HG02852 (cell line): ENCODE measurements around the gene USO1.
"Not testable (repeated sequence)": the region's sequence is repeated elsewhere in the genome, so short reads cannot be mapped to it uniquely, and the experiment has no call there.

ENCODE experiments used
- ATAC-seq: cut with Tn5 transposase; IDR thresholded peaks from one replicate; pipeline ENCODE4 v1.9.1; 2021; ENCODE audit warnings: mild to moderate bottlenecking, moderate library complexity; ENCODE audit not compliant: unreplicated experiment

The USO1 gene

DNA sequence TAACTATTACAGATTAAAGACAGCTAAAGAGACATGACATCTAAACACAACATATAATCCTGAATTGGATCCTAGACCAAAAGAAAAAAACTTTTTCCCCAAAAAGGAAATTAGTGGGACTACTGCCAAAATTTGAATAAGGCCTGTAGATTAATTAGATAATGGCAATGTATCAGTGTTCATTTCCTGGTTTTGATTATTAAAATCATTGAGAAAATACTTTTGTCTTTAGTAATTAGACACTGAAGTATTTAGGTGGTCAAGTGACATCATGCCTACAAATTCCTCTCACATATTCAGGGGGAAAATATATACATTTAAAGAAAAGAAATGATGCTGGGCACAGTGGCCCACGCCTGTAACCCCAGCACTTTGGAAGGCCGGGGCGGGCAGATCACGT, 10.4 kb upstream of the USO1 start:
- no peak for ATAC-seq

DNA sequence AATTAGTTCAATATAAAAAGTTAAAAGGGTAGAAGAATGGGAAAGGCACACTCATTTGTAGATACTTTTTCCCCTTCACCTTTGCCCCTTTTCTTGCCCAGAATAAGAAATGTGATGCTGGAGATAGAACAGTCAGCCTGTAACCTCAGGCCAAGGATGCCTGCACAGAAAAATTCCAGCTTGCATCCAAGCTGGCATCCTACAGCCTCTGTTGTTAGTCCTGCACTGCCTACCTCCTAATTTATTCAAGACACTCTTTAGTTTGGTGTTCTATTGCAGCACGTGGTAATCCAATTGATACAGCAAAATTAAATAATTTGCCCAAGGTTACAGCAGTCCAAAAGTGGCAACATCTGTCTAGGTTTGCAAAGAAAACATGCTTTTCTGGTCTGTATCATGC, 9.7 kb upstream of the USO1 start:
- ATAC-seq: no peak

DNA sequence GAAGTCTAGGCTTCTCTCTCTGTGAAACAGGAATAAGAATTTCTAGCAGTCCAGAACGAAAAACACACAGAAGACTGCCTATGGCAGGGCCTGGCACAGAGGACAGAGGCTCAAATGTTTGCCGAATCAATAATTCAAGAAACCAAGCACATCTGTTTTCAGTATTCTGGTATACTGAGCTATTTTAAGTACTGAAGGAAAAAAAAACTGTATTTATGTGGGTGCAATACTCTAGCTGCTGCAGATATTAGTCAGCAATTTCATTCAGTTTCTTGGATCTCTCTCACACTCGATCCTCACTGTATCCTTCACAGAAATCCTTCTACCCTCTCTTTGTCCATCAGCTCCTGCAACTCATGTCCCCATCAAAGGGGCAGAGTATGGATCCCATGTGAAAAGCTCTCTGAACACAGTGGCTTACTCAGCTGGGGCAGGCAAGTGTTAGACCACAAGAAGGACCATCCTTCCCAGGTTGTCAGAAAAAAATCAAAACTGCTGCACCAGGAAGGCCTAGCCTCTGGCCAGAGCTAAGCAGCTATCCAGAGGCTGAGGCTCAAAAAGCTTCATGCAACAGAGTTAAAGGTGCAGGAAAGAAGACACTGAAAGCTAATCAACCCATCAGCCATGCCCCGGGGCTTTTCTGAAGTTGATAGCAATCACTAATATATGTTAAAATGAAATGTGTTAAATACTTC, 9.1 kb upstream of the USO1 start:
- ATAC-seq: peak; percentile 78

DNA sequence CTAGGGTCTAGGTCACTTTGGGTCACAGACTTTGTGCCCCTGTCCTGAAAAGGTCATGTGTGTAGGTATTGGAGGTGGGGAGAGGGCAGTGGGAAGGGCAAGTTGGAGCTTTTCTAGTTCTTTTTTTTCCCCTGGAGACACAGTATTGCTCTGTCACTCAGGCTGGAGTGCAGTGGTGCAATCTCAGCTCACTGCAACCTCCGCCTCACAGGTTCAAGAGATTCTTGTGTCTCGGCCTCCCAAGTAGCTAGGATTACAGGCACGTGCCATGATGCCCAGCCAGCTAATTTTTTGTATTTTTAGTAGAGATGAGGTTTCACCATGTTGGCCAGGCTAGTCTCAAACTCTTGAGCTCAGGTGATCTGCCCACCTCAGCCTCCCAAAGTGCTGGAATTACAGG, 8.3 kb upstream of the USO1 start:
- ATAC-seq: not testable (repeated sequence)

DNA sequence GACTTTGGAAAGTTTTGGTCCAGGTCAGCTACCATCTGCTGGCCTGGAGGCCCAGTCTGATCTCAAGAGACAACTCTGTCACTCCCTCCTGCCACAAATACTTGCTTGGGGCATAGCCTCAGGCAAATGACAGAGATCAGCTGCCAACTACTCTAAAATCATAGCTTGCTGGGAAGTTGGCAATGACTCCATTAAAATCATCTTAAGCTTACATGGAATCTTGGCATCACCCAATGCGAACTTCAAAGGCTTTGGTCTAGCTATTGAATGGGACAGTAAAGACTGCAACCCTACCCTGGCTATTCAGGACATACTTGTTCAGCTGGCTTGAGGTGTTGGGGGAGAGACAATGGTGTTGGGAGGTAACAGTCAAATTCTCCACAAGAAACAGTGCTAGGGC, 7.0 kb upstream of the USO1 start:
- ATAC-seq: no peak

DNA sequence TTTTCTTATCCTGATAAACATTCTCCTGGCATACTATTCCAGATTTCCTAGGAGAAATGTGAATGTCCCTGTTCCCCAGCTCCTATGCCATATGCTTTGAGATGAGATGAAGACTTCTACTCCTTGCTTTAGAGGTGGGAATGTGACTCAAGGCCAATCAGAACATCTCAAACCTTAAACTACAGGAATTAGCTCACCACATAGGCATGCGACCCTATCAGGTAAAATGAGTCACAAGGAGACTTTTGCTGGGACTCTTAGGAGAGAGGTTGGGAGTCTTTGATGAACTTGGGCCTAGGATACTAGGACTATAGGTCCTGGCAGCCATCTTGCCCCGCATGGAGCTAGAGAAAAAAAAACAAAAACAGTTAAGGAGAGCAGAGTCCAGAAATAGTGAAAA, 5.8 kb upstream of the USO1 start:
- no peak for ATAC-seq

DNA sequence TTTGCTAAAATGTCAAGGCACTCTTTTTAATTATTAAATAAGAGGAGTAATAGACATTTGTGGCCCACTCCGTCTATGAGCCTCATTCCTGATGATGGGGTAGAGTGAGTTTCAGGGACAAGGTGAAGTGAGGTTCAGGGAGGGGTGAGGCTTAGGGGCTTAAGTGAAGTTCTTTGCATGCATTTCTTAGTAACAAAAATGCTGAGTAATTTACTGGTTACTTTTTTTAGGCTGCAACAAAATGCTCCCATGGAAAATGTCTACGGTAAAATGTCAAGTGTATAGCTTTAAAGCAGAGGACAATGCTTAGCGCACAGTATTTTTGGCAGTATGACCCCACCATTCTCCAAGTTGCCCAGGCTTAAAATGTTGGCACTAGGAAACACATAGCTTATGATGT, 2.0 kb upstream of the USO1 start:
- no peak for ATAC-seq

DNA sequence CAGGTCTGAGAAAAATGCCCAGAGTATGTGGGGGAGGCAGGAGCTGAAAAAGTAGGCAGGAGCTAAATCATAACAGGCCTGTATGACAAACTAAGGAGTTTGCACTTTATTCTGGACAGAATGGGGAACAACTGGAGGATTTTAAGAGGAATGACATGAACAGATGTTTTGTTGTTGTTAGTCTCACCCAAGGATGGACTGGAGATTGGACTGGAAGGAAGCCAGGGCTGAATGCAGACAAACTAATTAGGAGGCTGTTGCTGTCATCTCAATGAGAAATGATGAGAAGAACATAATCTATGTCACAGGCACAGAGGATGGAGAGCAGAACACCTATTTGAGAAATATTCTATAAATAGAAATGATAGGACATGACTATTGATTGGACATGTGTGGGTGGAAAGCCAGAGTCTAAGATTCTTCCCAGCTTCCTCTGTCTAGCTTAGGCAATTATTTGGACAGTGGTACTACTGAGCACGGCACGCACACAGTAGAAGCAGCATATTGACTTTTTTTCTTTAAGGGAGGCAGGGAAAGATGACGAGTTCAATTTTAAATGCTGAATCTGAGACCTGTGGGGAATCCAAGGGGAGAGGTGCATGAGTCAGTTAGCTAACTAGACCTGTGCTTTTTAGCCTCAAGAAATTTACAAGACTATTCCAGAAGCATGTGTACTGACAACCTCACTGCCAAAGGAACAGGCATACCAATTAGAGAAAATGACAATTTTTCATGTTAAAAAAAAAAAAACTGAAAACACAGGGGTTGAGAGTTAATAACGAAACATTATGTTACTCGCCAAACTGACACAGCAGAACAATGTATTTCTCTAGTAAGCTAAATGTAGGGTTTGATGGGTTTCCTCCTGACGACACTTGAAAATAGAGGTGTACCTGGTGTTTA, 963 bp upstream of the USO1 start:
- ATAC-seq: no peak

DNA sequence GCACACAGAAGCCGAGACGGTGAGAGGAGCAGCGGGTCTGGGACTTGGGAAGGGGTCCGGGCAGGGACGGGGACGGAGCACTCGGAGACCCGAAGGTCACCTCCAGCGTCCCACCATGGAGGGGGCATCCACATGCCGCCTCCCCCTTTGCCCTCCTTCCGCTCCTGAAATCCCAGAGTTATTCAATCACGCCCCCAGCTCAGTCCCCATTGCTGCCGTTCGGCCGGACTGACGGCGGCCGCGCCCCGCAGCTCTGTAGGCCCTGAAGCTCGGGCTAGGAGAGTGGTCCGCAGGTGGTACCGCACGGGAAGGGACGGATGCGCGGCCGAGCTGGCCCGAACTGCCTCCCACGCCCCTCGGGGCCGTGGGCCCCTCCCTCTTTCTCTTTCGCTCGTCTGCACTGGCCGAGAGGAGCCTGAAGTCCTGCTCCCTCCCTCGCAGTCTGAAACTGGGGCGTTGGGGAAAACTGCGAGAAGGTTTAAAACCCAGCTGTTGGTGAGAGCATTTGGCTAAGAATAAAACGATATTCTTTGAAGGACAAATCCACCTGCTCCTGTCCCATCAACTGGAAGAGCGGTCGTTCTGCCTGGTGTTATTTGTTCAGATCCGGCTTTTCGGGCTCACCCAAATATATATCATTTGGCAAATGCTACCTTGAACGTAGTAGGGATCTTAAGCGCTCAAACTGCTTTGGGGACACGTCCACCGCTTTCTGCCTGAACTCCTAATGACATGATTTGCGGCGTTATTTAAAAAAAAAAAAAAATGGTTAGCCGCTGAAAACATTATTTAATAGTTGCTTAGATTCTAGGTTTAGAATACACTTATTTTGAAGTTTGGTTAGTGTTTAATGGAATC, 719 bp downstream of the USO1 start:
- ATAC-seq: peak; percentile 56

DNA sequence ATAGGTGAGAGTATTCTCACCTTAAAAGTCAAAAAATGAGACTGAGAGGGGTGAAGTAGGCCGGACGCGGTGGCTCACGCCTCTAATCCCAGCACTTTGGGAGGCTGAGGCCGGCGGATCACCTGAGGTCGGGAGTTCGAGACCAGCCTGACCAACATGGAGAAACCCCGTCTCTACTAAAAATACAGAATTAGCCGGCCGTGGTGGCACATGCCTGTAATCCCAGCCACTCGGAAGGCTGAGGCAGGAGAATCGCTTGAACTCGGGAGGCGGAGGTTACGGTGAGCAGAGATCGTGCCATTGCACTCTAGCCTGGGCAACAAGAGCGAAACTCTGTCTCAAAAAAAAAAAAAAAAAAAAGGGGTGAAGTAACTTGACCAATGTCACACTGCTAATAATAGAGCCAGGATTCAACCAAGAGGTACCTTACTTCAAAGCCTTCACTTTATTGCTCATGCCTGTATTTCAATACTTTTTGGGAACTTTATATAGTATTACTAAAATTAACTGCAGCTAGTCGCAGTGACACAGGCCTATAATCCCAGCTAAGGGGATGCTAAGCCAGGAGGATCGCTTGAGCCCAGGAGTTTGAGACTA, 1.7 kb downstream of the USO1 start:
- ATAC-seq: not testable (repeated sequence)

DNA sequence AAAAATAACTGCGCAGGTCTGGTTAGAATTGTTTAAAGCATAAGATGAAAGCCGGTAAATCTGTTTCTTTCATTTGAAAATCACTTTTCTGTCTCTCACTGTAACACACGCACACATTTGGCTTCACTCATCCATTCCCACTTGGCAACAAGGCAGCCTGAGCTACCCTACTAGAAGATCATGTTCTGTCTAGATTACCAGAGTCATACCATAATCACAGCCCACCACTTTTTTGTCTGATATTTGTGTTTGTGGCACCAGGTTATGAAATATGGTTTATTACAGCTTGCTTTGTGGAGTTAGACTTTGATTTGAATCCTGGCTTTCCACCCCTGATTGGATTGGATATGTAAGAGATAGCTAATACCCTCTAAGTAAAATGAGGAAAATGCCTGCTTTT, 2.2 kb downstream of the USO1 start:
- ATAC-seq: no peak

DNA sequence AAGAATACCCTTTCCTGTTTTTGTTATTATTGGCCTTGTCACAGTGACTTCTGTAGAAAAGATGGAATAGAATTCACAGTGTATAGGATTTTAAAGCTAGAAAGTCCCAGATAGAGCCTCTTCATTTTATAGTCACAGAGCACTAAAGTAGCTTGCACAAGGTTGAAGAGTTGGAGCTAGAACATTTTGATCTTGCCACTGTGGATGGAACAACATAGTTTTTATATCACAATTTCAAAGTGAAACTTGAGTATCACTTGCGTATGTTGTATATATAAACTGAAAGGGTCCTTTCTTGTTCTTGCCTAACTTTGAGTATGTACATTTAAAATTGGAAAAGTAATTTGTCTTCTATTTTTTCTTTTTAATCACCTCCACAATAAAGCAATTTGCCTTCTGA, 2.7 kb downstream of the USO1 start:
- ATAC-seq: no peak

DNA sequence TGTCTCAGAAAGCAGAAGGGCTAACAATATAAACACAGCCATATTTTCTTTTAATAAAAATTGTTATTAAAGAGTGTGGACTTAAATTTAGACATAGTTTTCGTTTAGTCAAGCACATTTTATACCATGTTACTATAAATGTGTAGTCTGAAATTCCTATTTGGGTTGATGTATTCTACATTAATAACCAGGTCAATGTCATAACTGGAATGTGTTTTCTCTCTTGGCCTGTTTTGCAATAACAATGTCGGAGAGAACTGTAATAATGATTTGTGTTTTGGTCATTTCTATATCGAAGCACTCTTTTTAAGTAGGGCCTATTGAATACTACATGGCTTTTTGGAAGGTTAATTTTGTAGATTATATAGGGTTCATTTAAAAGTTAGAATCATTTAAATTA, 5.5 kb downstream of the USO1 start:
- ATAC-seq: no peak

DNA sequence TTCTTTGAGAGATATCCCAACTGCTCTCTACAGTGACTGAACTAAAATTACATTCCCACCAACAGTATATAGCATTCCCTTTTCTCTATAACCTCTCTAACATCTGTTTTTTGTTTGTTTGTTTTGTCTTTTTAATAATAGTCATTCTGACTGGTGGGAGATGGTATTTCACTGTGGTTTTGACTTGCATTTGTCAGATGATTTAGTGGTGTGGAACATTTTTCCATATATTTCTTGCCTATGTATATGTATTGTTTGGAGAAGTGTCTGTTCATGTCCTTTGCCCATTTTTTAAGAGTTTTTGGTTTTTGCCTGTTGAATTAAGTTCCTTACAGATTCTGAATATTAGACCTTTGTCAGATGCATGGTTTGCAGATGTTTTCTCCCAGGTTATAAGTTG, 9.0 kb downstream of the USO1 start:
- no peak for ATAC-seq

DNA sequence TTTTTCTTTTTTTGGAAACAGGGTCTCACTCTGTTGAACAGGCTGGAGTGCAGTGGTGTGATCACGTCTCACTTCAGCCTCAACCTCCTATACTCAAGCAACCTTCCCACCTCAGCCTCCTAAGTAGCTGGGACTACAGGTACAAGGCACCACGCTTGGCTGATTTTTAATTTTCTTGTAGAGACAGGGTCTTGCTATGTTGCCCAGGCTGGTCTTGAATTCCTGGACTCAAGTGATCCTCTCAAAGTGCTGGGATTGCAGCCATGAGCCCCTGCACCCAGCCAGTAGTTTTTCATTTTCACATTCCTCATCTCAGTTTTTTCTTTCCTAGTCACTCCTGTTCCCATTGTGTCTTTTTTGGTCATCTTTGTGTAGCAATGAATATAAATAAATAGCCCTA, 11.1 kb downstream of the USO1 start:
- ATAC-seq: no peak

DNA sequence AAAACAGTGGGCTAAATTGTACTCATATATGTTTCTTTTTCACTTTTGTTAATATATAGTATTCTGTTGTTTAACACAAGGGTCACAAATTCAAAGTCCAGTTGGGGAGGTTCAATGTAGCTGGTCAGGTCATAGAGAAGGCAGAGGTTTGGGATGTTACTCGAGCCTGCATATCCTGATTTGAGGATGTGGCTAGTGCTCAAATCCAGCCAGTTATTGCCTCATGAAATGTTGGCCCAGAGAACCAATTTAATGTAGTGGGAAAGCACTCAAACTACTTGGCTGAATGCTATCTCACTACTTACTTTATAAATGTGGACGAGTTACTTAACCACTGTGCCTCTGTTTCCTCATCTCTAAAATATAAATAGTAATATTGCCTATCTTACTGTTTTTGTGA, 12.5 kb downstream of the USO1 start:
- no peak for ATAC-seq

DNA sequence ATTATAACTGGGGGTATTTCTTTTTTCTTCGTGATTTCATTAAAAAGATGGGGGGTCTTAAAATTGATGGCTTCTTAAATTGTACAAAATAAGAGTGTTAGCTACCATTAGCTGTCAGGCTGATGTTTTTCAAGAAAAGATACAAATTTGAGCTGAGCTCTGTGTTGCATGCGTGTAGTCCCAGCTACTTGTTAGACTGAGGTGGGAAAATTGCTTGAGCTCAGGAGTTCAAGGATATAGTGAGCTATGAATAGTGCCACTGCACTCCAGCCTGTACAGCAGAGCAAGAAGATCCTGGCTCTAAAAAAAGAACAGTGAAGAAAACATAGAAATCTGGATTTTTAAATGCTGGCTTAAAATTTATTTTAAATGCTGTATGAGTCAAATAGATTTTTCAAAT, 13.0 kb downstream of the USO1 start:
- ATAC-seq: no peak

DNA sequence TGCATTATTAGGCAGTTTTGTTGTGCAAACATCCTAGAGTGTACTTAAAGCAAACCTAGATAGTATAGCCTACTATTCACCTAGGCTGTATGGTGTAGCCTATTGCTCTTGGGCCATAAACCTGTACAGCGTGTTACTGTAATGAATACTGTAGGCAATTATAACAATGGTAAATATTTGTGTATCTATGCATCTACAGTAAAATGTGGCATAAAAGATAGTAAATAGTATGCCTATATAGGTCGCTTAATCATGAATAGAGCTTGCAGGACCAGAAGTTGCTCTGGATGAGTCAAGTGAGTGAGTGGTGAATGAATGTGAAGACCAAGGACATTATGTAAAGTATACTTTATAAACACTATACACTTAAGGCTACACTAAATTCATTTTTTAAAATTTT, 16.6 kb downstream of the USO1 start:
- ATAC-seq: no peak

DNA sequence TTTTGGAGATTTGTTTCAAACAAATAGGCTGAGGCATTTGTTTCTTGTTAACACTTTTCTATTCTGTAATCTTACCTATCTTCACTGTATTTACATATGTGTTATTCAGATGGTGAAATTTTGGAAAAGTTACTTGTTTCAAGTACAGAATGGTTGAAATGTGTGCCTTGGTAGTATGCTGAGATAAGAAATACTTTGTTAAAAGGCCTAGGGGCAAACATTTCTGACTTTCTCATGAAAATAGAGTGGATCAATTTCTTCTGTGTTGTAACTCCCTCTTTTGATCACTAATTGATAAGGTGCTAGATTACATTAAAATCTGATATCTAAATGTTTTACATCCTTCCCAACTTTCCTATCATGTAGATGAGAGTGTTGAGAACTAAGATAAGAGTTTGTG, 18.1 kb downstream of the USO1 start:
- ATAC-seq: no peak

DNA sequence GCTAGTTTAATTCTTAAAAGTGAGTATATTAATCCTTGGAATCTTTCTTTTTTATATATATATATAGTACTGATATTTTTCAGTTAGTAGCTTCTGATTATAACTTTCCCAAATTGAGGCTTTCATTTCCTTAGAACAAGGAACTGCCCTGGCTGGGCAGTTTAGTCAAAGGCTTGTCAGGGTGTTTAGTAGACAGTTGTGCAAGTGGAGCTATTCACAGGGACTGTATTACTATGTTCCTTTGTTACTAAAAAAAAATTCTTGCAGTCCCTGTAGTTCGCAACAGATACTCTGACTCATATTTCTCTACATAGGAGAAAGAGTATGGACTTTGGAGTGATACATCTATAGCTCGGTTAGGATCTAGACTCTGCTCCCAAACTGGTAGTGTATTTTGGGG, 20.8 kb downstream of the USO1 start:
- no peak for ATAC-seq

DNA sequence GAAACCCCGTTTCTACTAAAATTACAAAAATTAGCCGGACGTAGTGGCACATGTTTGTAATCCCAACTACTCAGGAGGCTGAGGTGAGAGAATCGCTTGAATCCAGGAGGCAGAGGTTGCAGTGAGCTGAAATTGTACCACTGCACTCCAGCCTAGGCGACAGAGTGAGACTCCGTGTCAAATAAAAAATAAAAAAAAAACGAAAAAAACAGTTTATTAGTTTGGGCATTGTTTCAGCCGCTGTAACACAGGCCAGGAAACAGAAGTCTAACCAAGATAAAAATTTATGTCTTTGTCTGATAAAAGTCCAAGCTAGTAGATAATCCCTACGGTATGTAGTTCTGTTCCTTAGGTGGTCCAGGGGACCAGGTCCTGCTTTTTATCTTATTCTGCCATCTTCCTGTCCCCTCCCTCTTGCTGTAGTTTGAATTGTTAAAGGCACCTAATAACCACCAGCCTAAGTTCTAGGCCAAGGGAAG, 21.4 kb downstream of the USO1 start:
- ATAC-seq: no peak
